D721Med (cell line): Measurements from ENCODE around the gene SPINK8.

Experiments
- DNase-seq: peaks from one replicate; pipeline ENCODE4 v3.0.0; 2011; ENCODE audit warnings: low spot score; ENCODE audit not compliant: insufficient read length
- FAIRE-seq: peaks from 2 replicates; lab custom pipeline; 2011; peaks lifted over from hg19 to GRCh38; lab: Jason Lieb, UNC
- TF ChIP-seq, protein P1 (sequence below): IDR thresholded peaks from 2 replicates; pipeline ENCODE4 v1.5.1; 2012; ENCODE audit warnings: mild to moderate bottlenecking, control low read depth; ENCODE audit not compliant: insufficient read depth; ENCODE audit errors: missing control alignments

SPINK8 gene

DNA sequence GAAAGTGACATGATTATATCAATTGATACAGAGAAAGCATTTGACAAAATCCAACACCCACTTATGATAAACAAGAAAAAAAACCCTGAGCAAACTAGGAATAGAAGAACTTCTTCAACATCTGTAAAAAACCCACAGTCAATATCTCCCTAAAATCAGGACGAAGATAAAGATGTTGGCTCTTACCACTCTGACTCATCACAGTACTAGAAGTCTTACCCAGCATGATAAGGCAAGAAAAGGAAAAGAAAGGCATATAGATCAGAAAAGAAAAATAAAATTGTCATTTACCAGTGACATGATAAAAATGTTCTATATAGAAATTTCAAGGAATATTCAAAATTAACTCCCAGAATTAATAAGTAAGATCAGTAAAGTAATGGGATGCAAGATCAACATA is 31.4 kb upstream of the SPINK8 start:
- FAIRE-seq (no peak), DNase-seq (no peak)
- TF ChIP-seq, protein P1, sequence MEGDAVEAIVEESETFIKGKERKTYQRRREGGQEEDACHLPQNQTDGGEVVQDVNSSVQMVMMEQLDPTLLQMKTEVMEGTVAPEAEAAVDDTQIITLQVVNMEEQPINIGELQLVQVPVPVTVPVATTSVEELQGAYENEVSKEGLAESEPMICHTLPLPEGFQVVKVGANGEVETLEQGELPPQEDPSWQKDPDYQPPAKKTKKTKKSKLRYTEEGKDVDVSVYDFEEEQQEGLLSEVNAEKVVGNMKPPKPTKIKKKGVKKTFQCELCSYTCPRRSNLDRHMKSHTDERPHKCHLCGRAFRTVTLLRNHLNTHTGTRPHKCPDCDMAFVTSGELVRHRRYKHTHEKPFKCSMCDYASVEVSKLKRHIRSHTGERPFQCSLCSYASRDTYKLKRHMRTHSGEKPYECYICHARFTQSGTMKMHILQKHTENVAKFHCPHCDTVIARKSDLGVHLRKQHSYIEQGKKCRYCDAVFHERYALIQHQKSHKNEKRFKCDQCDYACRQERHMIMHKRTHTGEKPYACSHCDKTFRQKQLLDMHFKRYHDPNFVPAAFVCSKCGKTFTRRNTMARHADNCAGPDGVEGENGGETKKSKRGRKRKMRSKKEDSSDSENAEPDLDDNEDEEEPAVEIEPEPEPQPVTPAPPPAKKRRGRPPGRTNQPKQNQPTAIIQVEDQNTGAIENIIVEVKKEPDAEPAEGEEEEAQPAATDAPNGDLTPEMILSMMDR = no peak

GRCh38 chr3:48361928-48362327 is 28.5 kb upstream of the SPINK8 start:
- no peak for FAIRE-seq
- DNase-seq = no peak
- TF ChIP-seq, protein P1 = no peak

GRCh38 chr3:48356419-48356818 is 23.0 kb upstream of the SPINK8 start:
- no peak for DNase-seq
- TF ChIP-seq, protein P1 = no peak
- FAIRE-seq = no peak

GRCh38 chr3:48353987-48354386 is 20.5 kb upstream of the SPINK8 start:
- no peak for FAIRE-seq
- TF ChIP-seq, protein P1 = no peak

DNA sequence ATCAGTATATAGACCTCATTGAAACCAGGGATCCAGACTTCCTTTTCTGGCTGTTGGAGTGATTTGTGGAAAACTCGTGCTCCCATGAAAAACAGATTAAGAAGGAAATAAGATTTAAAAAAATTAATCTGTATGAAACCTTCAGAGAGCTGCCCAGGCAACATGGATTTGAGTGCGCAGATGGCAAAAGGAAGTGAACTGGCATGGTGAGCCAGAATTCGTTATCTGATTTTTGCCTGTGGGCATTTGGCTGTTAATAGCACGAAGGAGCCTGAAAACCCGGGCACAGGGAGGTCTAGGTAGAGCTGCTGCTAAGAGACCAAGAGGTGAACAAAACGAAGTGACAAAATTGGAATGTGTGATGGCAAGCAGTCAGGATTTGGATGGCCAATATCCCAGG is 19.1 kb upstream of the SPINK8 start:
- DNase-seq (no peak), FAIRE-seq (no peak)
- TF ChIP-seq, protein P1 = no peak

More at GRCh38 chr3:48353987-48354386, 20.5 kb upstream of the SPINK8 start:
- no peak for DNase-seq

DNA sequence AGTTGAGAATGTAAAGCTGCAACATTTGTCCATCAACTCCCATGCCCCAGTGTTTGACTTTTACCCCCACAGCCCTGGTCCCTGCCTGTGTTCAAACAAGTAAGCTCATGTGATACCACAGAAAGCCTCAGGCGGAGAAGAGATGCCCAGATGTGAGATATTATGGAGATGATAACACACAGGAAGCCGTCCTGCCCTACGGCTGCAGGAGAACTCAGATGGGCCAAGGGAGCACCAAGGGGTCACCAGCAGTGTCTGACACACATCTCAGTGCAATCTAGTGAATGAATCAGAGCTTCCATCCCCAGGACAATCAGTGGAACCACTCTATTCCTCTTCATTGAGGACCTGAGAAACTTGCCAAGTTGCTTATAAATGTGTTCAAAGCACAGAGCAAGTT is 14.0 kb upstream of the SPINK8 start:
- FAIRE-seq = no peak
- TF ChIP-seq, protein P1 = no peak
- DNase-seq = no peak

GRCh38 chr3:48345946-48346572 is 12.6 kb upstream of the SPINK8 start:
- no peak for FAIRE-seq
- DNase-seq = no peak
- TF ChIP-seq, protein P1 = no peak
